Islet of Langerhans (tissue), 1 donor: ENCODE results near the gene FTCDNL1.

Experiments
- FAIRE-seq: peaks from one replicate; lab custom pipeline; 2011; peaks lifted over from hg19 to GRCh38; lab: Jason Lieb, UNC

Gene FTCDNL1

GRCh38 chr2:199850718-199851500 is at the start of gene FTCDNL1:
Gene FTCDNL1, minus strand, starts transcription at chr2:199851192. Its CDS starts 2,230 bp downstream, at chr2:199848962.
- FAIRE-seq, result no peak

GRCh38 chr2:199896617-199897016 is 45.6 kb upstream of the FTCDNL1 start:
- no peak for FAIRE-seq

GRCh38 chr2:199895406-199895805 is 44.4 kb upstream of the FTCDNL1 start:
- no peak for FAIRE-seq

GRCh38 chr2:199883474-199884212 is 32.7 kb upstream of the FTCDNL1 start:
- FAIRE-seq, result no peak

DNA sequence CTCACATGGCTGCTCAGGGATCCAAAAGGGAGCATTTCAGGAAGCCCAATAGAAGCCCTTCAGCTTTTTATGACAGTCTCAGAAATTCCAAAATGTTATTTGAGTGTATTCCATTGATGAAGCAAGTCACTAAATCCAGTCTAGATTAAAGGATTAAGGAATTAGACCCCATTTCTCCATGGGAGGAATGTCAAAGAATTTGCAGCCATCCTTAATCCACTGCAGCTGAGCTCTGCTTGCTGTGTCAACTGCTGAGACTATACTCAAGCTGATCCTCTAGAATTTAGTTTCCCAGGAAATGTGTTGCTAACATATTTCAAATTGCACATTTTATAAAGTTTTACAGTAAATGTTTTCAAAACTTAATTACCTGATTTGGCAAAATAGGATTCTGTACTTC is 31.7 kb upstream of the FTCDNL1 start:
- no peak for FAIRE-seq

- no peak for FAIRE-seq
These were observed 24.4 kb upstream of the FTCDNL1 start for GRCh38 chr2:199875400-199875799.

GRCh38 chr2:199874209-199874608 is 23.2 kb upstream of the FTCDNL1 start:
- FAIRE-seq, result no peak

- FAIRE-seq, result no peak
These were observed 19.6 kb upstream of the FTCDNL1 start for GRCh38 chr2:199870581-199870980.

- no peak for FAIRE-seq
These were observed 18.7 kb upstream of the FTCDNL1 start for GRCh38 chr2:199869653-199870052.

- no peak for FAIRE-seq
These were observed 18.2 kb upstream of the FTCDNL1 start for GRCh38 chr2:199869227-199869541.

DNA sequence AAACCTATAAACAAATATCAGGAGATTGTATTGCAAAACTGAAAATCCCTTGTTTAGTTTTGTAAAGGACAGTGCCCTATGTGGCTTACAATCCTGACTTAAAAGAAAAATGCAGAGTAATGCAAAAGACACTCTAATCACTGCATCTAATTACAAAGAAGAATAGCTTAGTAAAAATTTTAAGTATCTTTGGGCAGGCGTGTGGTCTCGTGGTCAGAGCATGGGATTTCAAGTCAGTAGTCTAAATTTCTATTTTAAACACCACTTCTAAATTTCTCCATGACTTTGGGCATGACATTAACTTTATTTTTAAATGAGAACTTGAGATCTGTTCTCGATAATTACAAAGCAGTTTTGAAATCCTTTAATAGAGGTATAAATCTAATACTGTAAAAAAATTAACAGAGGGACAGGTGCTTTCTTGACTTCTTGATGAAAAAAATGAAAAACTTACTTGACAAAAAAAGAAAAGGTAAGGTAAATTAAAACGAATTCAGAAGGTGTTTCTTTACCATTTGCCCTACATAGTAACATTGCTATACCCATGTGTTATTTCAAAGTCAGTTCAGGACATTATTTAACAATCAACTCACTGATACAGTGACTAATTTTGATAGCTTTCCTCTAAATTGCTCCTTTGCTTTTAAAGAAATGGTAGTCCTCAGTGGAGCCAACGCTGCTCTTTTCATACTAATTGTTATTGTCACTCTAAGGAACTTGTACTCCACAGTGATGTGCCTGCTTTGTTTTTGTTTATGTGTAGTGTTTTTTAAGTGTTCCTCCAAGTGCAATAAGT is 17.6 kb upstream of the FTCDNL1 start:
- FAIRE-seq, result no peak

DNA sequence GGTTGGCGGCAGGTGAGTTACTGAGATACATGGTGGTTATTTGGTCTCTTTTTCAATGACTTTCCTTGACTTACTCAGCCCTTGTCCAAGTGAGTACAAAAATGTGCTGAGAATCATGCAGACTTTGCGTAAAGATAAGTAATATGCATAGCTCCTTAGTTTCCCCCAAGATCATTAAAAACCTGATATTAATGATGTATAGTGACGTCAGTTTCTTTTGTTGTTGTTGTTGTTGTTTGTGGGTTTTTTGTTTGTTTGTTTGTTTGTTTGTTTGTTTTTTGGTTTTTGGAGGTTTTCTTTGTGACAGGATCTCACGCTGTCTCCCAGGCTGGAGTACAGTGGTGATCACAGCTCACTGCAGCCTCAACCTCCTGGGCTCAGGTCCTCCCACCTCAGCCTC is 14.9 kb upstream of the FTCDNL1 start:
- FAIRE-seq, result no peak

GRCh38 chr2:199862788-199863187 is 11.8 kb upstream of the FTCDNL1 start:
- no peak for FAIRE-seq

- FAIRE-seq, result peak; percentile 99
These were observed 10.3 kb upstream of the FTCDNL1 start for GRCh38 chr2:199861132-199861774.

DNA sequence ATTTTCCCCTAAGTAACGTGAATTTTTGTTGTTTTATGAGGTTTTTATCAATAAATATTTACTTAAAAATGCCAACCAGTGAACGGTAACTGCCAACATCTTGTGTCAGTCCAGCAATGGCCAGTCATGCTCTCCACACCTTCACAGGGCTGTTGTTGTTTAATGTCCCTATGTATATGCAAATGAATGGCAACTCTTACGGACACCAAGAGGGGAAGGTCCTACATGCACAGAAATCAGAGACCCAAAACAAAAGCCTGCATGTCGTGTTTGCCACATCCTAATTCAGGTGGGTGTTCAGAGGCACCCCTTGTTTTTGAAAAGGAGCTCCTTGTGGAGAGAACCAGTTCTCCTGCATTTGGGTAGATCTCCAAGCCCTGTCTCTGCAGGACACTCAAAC is 4.8 kb upstream of the FTCDNL1 start:
- no peak for FAIRE-seq

DNA sequence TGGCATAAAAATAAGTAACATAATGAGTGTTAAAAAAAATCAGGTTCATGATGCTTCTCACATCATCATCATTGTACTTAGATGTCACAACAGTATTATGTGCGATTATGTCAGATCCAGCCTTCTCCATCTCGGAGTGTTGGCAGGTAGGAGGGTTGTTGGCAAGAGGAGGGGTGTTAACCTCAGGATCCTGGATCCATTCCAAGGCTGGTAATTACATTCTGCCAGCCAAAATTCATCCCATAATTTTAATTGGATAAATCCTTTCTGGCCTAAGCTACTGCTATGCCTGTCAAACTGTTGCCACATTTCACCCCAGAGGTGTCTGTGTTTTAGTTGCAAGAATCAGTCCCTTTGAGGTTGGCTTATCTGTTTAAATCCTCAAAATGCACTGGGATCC is 891 bp upstream of the FTCDNL1 start:
- FAIRE-seq, result no peak

GRCh38 chr2:199851501-199851810 is 464 bp upstream of the FTCDNL1 start:
- peak; percentile 75 for FAIRE-seq

- no peak for FAIRE-seq
These were observed 724 bp downstream of the FTCDNL1 start for GRCh38 chr2:199850218-199850717.

DNA sequence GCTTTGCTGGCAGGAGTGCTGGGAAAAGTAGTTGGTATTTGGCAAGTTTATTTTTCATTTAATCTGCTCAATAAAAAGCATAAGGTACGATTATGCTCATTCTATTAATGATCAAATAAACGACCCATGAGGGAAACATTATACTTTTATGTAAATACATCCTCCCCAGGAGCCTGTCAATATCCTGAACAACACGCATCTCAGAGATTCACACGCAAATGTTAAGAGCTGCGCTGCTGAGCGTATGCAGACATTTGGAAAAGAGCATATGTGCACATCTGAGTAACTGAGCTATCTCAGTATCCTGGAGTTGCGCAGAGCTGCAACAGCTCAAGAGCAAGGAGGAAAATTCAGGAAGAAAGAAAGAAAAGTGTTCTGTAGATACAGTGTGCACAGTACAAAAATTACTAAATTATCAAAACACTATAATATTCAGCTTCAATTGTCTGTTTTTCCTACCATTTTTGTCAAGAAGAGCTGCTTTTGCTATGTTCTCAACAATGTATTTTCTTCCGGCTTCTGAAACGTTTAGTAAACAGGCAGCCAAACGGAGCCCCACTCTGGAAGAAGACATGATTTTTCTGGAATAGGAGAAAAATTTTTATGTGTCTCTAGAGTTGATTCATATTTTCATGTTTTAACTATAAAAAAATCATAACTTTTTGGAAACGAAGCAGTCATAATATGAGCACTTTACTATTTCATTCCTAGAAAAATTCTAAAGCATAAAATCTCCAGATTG is 2.4 kb downstream of the FTCDNL1 start:
- no peak for FAIRE-seq

GRCh38 chr2:199847181-199847864 is 3.7 kb downstream of the FTCDNL1 start:
- no peak for FAIRE-seq
